Hepatic stellate cell (primary cell): Measurements from ENCODE around the gene WDR4.
"Not testable (repeated sequence)": the region's sequence is repeated elsewhere in the genome, so short reads cannot be mapped to it uniquely, and the experiment has no call there.

Source experiments
- DNase-seq: peaks from one replicate; pipeline ENCODE4 v3.0.0; 2011; ENCODE audit warnings: low spot score

WDR4 gene

DNA sequence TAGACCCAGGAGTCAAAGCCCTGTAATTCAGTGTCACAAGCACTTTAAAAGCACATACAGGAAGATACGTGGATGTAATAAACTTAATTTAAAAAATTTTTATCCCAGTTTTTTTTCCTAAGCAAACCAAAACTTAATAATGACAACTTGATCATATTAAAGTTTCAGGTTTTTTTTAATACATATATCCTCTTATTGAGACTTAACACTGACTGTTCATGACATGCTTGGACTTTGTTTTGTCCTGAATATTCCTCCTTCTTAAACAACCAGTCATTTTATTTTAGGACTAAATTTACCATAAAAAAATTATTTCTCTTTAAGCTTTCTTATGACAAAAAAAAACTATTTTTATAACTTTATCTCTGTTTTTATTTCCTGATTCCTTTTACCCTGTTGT, 64.1 kb downstream of the WDR4 start:
- no peak for DNase-seq

DNA sequence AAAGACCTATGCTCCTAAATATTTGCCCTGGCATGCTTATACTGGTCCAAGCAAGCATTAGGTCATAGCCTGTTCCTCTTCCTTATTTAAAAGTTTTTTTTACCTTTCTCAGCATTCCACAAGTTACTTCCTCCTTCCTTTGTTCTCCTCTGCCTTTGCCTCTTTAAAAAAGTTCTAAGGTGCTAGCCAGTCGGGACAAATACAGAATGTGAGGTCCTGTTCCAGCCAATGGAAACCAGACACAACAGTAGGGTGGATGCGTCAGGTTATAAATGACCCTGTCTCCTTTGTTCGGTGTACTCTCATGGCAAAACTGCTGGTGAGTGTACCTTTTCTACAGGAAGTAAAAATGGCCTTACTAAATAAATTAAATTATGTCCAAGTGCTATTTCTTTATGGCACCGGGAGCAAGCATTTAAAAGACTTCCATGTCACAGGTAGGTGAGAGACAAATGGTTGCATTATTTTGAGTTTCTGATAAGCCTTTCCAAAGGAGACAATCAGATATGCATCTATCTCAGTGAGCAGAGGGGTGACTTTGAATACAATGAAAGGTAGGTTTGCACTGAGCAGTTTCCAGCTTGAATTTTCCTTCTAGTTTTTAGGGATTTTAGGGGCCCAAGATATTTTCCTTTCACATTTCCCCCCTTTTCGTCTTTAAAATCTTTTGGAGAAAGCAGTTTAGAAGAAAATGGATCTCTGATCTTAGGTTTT, 66.7 kb downstream of the WDR4 start:
- DNase-seq, result not testable (repeated sequence)

DNA sequence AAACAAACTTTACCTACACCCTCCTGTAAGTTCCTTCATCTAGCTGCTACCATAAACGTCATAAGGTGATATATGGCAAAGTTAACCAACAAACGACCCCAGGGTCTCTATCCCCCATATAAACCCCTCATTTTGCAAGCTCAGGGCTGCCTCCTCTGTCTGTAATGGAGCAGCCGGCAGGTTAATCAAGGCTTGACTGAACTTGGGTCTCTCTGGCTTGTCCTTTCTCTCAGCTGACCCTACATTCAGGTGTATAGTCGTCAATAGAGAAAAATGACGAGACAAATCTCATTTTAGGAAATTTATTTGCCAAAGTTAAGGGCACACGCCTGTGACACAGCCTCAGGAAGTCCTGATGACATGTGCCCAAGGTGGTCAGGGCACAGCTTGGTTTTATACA, 67.4 kb downstream of the WDR4 start:
- DNase-seq, result no peak

DNA sequence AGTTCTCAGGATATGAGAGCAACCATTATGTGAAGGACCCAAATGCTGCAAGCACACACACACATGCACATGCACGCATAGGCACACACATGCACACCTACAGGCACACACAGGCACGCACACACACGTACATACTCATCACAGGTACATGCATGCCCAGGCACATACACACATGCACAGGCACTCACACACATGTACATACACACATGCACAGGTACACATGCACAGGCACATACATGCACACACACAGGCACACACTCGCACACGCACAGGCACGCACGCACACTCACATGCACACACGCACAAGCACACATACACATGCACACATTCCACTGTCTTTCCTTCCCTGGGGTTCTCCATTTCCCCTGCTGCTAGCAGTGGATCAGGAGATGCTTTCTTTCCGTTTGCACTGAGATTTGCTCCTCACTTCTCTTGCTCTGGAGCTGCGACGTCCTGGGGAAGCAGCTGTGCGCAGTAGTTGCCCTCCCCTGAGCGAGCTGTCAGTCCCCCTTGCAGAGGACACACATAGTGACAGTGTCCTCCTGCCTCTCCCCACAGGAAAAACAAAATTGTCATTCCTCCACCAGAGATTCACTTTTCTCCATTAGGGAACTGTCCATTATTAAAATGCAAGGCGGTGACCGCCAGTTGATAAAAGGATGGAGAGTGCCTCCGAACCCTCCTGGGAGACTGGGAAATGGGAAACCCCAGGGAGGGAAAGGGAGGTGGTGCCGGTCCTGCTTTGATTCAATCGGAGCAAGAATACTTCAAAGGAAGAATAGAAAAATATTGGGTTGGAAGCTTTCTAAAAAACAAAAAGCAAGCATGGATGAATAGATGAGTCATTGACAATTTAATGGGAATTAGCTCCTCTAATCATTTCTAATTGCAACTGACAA, 69.5 kb downstream of the WDR4 start:
- DNase-seq, result no peak

DNA sequence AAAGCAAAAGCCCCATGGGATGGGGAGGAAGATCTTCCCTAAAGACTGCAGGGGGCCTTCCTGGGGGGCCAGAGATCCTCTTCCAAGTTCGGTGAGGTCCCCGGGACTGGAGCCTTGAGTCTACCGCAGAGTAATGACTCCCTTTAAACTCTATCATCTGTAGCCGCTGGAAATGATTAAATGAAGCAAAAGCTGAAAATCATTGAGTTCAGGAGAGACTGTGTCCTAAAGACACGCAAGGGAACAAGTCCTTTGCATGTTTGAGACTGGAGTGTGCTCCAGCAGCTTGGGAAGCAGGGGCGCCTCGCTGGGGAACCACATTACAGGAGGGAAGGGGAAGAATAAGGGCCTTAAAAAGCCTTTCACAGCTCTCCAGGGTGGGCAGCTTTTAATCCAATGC, 70.2 kb downstream of the WDR4 start:
- DNase-seq, result no peak

DNA sequence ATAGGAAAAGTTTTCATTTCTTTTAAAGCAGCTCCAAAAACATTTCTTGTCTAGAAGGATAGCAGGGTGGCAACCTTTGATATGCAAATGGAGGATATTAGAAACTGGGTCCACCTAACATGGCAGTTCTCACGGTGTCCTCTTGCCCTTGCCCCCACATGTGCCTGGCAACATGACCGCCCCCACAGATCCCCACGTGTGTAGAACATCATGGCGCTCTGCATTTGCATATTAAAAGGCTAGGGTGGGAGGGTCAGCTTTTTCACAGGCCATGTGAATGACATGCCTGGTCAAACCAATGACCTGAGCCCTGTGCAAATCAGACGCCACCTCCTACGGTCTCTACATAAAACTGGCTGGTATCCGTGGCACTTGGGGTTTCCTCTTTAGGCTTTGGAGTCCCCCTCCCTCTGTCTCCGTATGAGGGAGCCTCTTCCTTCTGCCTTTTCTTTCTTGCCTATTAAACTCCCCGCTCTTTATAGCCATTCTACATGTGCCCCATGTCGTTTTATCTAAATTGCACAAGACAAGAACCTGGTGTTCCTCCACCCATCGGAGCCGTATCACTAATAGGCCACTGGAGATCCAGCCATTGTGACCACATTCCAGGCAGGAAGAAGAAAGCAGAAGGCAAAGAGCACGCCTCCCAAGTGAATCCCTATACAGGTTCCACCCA, 71.3 kb downstream of the WDR4 start:
- no peak for DNase-seq

DNA sequence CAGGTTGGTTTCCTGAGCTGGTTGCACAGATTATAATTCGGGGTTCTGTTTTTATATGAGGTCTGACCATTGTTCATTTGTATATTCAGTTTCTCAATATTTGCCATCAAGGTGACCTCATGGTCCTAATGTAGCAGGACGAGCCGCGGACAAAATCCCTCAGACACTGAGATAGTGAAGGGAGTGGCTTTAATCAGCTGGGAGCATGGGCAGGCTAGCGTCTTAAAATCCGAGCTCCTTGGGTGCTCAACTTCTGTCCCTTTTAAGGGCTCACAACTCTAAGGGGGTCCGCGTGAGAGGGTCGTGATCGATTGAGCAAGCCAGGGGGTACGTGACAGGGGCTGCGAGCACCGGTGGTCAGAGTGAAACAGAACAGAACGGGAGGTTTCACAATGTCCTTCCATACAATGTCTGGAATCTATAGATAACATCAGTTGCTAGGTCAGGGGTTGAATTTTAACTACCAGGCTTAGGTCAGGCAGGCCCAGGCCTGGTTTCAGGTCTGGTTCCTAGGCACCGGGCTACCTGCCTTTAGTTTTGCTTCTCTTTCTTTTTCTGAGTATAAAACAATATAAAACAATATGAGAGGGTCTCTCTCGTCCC, 71.9 kb downstream of the WDR4 start:
- not testable (repeated sequence) for DNase-seq

DNA sequence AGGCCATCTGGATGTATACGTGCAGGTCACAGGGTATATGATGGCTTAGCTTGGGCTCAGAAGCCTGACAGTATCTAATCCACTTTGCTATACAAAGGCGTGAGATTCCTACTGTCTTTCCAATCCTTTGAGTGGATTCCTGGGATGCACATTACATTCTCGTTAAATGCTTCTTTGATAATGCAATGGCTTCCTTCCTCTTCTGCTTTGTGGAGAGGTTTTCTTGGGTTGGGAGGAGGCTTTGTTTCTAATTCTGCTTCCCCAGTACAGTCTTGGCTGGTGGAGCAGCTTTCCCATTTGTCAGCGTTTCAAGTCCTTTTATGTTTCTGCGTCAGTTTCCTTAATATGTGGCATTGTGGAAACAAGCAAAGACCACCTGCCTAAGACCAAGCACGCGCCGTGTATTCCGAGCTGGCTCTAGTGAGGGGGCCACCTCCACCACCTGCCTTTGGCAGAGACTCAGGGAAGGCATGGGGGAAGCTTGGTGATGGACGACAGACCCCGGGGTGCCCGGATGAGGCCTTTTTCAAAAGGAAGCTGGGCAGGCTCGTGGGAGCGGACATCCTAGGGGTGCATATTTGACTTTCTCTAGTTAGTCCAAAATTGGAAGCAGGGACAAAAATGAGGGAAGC, 72.7 kb downstream of the WDR4 start:
- DNase-seq, result no peak

DNA sequence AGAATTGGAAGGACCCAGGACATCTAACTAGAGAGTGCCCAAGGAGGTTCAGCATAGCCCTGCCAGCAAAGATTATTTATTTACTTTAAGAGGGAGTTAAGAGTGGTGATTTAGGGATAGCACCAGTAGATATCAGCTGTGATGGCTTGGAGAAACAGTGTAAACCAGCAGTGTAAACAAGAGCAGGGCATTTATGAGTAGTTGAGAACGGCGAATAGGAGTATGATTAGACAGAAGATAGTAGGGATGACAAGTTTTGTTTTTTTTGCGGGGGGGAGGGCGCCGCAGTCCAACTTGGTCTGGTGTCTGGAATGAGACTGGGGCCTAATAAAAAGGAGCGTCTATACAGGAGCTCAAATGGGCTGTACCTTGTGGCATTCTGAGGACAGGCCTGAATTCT, 77.7 kb downstream of the WDR4 start:
- not testable (repeated sequence) for DNase-seq

DNA sequence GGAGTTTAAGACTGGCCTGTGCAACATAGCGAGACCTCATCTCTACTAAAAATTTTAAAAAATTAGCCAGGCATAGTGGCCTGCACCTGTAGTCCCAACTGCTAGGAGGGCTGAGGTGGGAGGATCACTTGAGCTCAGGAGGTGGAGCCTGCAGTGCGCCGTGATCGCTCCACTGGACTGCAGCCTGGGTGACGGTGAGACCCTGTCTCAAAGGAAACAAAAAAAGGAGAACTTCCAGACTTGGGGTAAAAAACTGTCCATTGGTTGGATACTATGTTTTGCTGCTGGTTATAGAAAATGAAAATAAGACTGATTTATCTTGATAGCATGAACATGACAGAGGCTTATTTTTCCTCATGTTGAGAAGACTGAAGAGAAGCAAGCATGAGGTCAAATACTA, 79.4 kb downstream of the WDR4 start:
- no peak for DNase-seq

DNA sequence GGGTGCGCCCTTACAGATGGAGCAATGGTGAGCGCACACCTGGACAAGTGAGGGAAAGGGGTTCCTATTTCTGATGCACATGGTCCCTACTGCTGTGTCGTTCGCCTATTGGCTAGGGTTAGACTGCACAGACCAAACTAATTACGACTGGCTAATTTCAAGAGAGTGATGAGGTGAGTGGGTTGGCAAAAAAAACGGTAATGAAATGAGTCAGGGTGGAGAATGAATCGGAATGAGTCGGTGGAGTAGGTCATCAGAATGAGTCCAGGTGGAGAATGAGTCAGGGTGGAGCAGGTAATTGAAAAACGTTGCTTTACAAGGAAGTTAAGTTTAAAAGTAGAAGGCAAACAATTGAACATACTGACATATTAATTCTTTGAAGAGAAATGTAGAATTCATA, 79.8 kb downstream of the WDR4 start:
- DNase-seq, result no peak
